A549 (cell line): ENCODE measurements around the gene ATP7B. TPM values are rescaled to one million over a fixed set of nuclear protein-coding genes. Genes with fewer than 3 reads are reported as not detected.

ENCODE experiments used
- ATAC-seq, 2 experiments: fragments of 200-7000 bp in 1 of 2; fragments of >200 bp in 1 of 2; cut with Nextera tagmentation in 1 of 2; cut with Tn5 transposase in 1 of 2; 3 replicates each; pipeline versions ENCODE4 v1.8.0 to v1.9.1; 2018 to 2020; ENCODE audit warnings: mild to moderate bottlenecking in 1 of 2, moderate library complexity in 1 of 2
- CTCF ChIA-PET: fragments of 300-600 bp; sonication (Branson Sonifier 250); formaldehyde crosslinking; extraction: SDS; loops from one replicate; lab custom pipeline; 2021; ENCODE audit warnings: antibody characterized with exemption, inconsistent platforms; lab: Yijun Ruan, JAX
- POLR2A ChIA-PET: fragments of 350-600 bp; formaldehyde crosslinking; extraction: SDS; loops from one replicate; lab custom pipeline; 2021; ENCODE audit warnings: antibody characterized with exemption, inconsistent platforms; lab: Yijun Ruan, JAX
- DNase-seq, 2 experiments: peaks; one replicate each; pipeline versions ENCODE4 v3.0.0 to v3.0.0-alpha.2; 2011 to 2016; ENCODE audit warnings: low read depth in 1 of 2, low spot score in 1 of 2
- FAIRE-seq: peaks from 2 replicates; lab custom pipeline; 2011; peaks lifted over from hg19 to GRCh38; lab: Jason Lieb, UNC
- H3K27ac ChIP-seq, 2 experiments: fragments of >200 bp; sonication (Bioruptor Twin); formaldehyde crosslinking; 3 replicates each; pipeline ENCODE4 v1.5.1; 2016 to 2017
- H3K4me1 ChIP-seq: fragments of >200 bp; sonication (Bioruptor Twin); formaldehyde crosslinking; 3 replicates; pipeline ENCODE4 v1.6.1; 2016
- H3K4me2 ChIP-seq: fragments of >200 bp; sonication (Bioruptor Twin); formaldehyde crosslinking; 3 replicates; pipeline ENCODE4 v1.6.1; 2016
- H3K4me3 ChIP-seq: fragments of >200 bp; sonication (Bioruptor Twin); formaldehyde crosslinking; 3 replicates; pipeline ENCODE4 v1.5.1; 2016
- H3K9me3 ChIP-seq: fragments of >200 bp; sonication (Bioruptor Twin); formaldehyde crosslinking; 3 replicates; pipeline ENCODE4 v1.6.1; 2016
- CTCF ChIP-seq: fragments of >200 bp; sonication (Bioruptor Twin); formaldehyde crosslinking; IDR thresholded peaks from 3 replicates; pipeline ENCODE4 v1.5.1; 2016
- EHMT2 ChIP-seq: fragments of 200-600 bp; sonication (generic); IDR thresholded peaks from 2 replicates; pipeline ENCODE4 v1.6.1; 2016; ENCODE audit warnings: antibody characterized with exemption, low read depth, mild to moderate bottlenecking, moderate library complexity
- HDAC2 ChIP-seq: fragments of 200-600 bp; sonication (generic); IDR thresholded peaks from 2 replicates; pipeline ENCODE4 v1.6.1; 2016
- HOXB13 ChIP-seq: fragments of 250-450 bp; sonication (Bioruptor Pico); IDR thresholded peaks from 2 replicates; pipeline ENCODE4 v1.5.0; 2020; ENCODE audit warnings: low read depth, mild to moderate bottlenecking, moderate library complexity
- JUNB ChIP-seq: fragments of >200 bp; sonication (Bioruptor Twin); formaldehyde crosslinking; IDR thresholded peaks from 2 replicates; pipeline ENCODE4 v1.6.1; 2016
- MYC ChIP-seq: IDR thresholded peaks from 2 replicates; pipeline ENCODE4 v1.6.1; 2012; ENCODE audit warnings: mild to moderate bottlenecking, inconsistent platforms, low read length, improper control_type of control experiment, borderline replicate concordance
- NPAS2 ChIP-seq: fragments of 250-450 bp; sonication (Bioruptor Pico); IDR thresholded peaks from 2 replicates; pipeline ENCODE4 v1.8.0; 2022; ENCODE audit warnings: mild to moderate bottlenecking, moderate library complexity, borderline replicate concordance
- NR3C1 ChIP-seq: fragments of >200 bp; sonication (Bioruptor Twin); formaldehyde crosslinking; IDR thresholded peaks from 3 replicates; pipeline ENCODE4 v1.6.1; 2017
- PHF8 ChIP-seq: fragments of 200-600 bp; sonication (generic); IDR thresholded peaks from 2 replicates; pipeline ENCODE4 v1.6.1; 2016; ENCODE audit warnings: low read depth, mild to moderate bottlenecking, antibody characterized with exemption, moderate library complexity, borderline replicate concordance
- POLR2A ChIP-seq: IDR thresholded peaks from 2 replicates; pipeline ENCODE4 v1.6.1; 2012; ENCODE audit warnings: mild to moderate bottlenecking, low read length
- POLR2AphosphoS2 ChIP-seq: conservative IDR thresholded peaks from 2 replicates; pipeline ENCODE4 v1.6.1; 2012; ENCODE audit warnings: low read length, improper control_type of control experiment, inconsistent platforms
- RAD21 ChIP-seq, 2 experiments: fragments of >200 bp in 1 of 2; sonication (Bioruptor Twin) in 1 of 2; formaldehyde crosslinking in 1 of 2; IDR thresholded peaks in 1 of 2; conservative IDR thresholded peaks in 1 of 2; 2 replicates in 1 of 2; 3 replicates in 1 of 2; pipeline ENCODE4 v1.6.1; 2012 to 2018; ENCODE audit warnings: inconsistent platforms in 1 of 2
- RFX5 ChIP-seq: fragments of 450-650 bp; IDR thresholded peaks from 2 replicates; pipeline ENCODE4 v1.7.1; 2014; ENCODE audit warnings: antibody characterized with exemption, mild to moderate bottlenecking, moderate library complexity
- RNF2 ChIP-seq: fragments of 200-600 bp; sonication (generic); IDR thresholded peaks from 2 replicates; pipeline ENCODE4 v1.6.1; 2016; ENCODE audit warnings: low read depth, mild to moderate bottlenecking, antibody characterized with exemption, moderate library complexity, borderline replicate concordance
- SMC3 ChIP-seq: fragments of >200 bp; sonication (Bioruptor Twin); formaldehyde crosslinking; IDR thresholded peaks from 3 replicates; pipeline ENCODE4 v1.6.1; 2018; ENCODE audit warnings: inconsistent platforms
- SREBF2 ChIP-seq: fragments of 450-650 bp; IDR thresholded peaks from 2 replicates; pipeline ENCODE4 v1.6.1; 2014; ENCODE audit warnings: mild to moderate bottlenecking, moderate library complexity
- ZC3H11A ChIP-seq: fragments of 450-650 bp; IDR thresholded peaks from 2 replicates; pipeline ENCODE4 v1.6.1; 2014; ENCODE audit warnings: antibody characterized with exemption, mild to moderate bottlenecking
- WGBS: methylation state at CpG from one replicate; pipeline ENCODE4 v1.1.6; 2017; ENCODE audit errors: missing lambda C conversion rate; 5-methylcytosine and 5-hydroxymethylcytosine counted together
- polyA plus RNA-seq, 4 experiments: library from polyadenylated mRNA; depleted of rRNA in 3 of 4; stranded (reverse); fragments of >200 nt; fragmentation: RNase III in 1 of 4; extraction: RNeasy Plus Mini Kit Qiagen cat#74134 plus additional on column Dnase treatment in 1 of 4; gene quantifications; 2 replicates in 3 of 4; 3 replicates in 1 of 4; pipeline ENCODE4 v1.2.3, GENCODE V29; 2011 to 2017
- TF ChIP-seq, protein P1 (sequence below): IDR thresholded peaks from 2 replicates; pipeline ENCODE4 v1.6.1; 2012; ENCODE audit warnings: low read depth, borderline replicate concordance
- TF ChIP-seq, protein P2 (sequence below): IDR thresholded peaks from 2 replicates; pipeline ENCODE4 v1.6.1; 2012

Gene ATP7B
- polyA plus RNA-seq, 2 of the 4 experiments (the other 2 are of a cell fraction) = 2.8 to 3.9 TPM

GRCh38 chr13:52006523-52007245 lies 4.6 kb downstream of the ATP7B start:
- ChIA-PET POLR2A (no interaction called here), CTCF (no interaction called here)
- DNase-seq = no peak
- Histone ChIP-seq H3K9me3 (no peaks in the 10 kb centered on the region), H3K27ac (no peak overlapping the region), H3K4me1 (0 out of 3 replicates have a peak, but pooled peaks cover 5% of the 10 kb centered on the region), H3K4me2 (no peak overlapping the region), H3K4me3 (no peak overlapping the region)
- ATAC-seq = no peak
- no peak for FAIRE-seq
- TF ChIP-seq POLR2AphosphoS2 = no peak
- no peak for TF ChIP-seq RFX5
- TF ChIP-seq SMC3 = no peak
- TF ChIP-seq SREBF2 = no peak
- TF ChIP-seq NR3C1 = no peak
- TF ChIP-seq CTCF = no peak
- no peak for TF ChIP-seq MYC
- TF ChIP-seq HDAC2 = no peak
- no peak for TF ChIP-seq HOXB13 (CRISPR knock-in tag)
- no peak for TF ChIP-seq POLR2A
- no peak for TF ChIP-seq NPAS2
- TF ChIP-seq JUNB = no peak
- no peak for TF ChIP-seq RAD21 (conservative IDR thresholded peaks at IDR 0.05 in 1 of 2, IDR thresholded peaks at IDR 0.05 in 1 of 2)
- WGBS = 70% methylated on average over 8 of the region's 8 CpGs

GRCh38 chr13:52005841-52006522 lies 5.3 kb downstream of the ATP7B start:
- Histone ChIP-seq H3K9me3 (no peaks in the 10 kb centered on the region), H3K27ac (no peak overlapping the region), H3K4me2 (no peak overlapping the region), H3K4me1 (0 out of 3 replicates have a peak, but pooled peaks cover 4% of the 10 kb centered on the region), H3K4me3 (no peak overlapping the region)
- ChIA-PET POLR2A (no interaction called here), CTCF (no interaction called here)
- TF ChIP-seq EHMT2 = no peak
- TF ChIP-seq PHF8 = no peak
- 63% methylated on average over 8 of the region's 13 CpGs for WGBS
- FAIRE-seq (no peak), ATAC-seq (no peak), DNase-seq (no peak)

- ATAC-seq (peak in 1 of 2 experiments; percentile 63; a peak in 3 of 6 replicates), DNase-seq (no peak), FAIRE-seq (no peak)
- Histone ChIP-seq H3K27ac (no peak overlapping the region), H3K4me1 (no peaks in the 10 kb centered on the region), H3K4me2 (no peak overlapping the region), H3K9me3 (no peaks in the 10 kb centered on the region), H3K4me3 (no peak overlapping the region)
- ChIA-PET POLR2A (no interaction called here), CTCF (interaction anchor here (1.5 kb wide), 1 partner anchor 123 kb away, joined by 5 read pairs; no protein-coding TSS in a partner anchor)
- 50% methylated on average over 1 of the region's 7 CpGs for WGBS
- TF ChIP-seq, protein P1, sequence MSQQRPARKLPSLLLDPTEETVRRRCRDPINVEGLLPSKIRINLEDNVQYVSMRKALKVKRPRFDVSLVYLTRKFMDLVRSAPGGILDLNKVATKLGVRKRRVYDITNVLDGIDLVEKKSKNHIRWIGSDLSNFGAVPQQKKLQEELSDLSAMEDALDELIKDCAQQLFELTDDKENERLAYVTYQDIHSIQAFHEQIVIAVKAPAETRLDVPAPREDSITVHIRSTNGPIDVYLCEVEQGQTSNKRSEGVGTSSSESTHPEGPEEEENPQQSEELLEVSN = no peak
- no peak for TF ChIP-seq RNF2
- TF ChIP-seq, protein P2, sequence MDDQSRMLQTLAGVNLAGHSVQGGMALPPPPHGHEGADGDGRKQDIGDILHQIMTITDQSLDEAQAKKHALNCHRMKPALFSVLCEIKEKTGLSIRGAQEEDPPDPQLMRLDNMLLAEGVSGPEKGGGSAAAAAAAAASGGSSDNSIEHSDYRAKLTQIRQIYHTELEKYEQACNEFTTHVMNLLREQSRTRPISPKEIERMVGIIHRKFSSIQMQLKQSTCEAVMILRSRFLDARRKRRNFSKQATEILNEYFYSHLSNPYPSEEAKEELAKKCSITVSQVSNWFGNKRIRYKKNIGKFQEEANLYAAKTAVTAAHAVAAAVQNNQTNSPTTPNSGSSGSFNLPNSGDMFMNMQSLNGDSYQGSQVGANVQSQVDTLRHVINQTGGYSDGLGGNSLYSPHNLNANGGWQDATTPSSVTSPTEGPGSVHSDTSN = no peak
- TF ChIP-seq HOXB13 (CRISPR knock-in tag) = no peak
- no peak for TF ChIP-seq MYC
- no peak for TF ChIP-seq ZC3H11A
These were observed 6.6 kb downstream of the ATP7B start for GRCh38 chr13:52004511-52005170.
